DOHH2 (cell line): ENCODE data around the gene AVPR1B.

Experiments used
- H3F3A ChIP-seq: fragments of 200-600 bp; sonication (generic), shearing (Covaris generic); 2 replicates; pipeline ENCODE4 v1.6.0; 2016; ENCODE audit warnings: antibody characterized with exemption, mild to moderate bottlenecking; ENCODE audit not compliant: control insufficient read depth, insufficient read depth
- H3K27ac ChIP-seq: fragments of 200-600 bp; sonication (generic); 2 replicates; pipeline ENCODE4 v1.5.1; 2014; ENCODE audit warnings: low read depth, mild to moderate bottlenecking, low read length, moderate library complexity
- H3K27me3 ChIP-seq: fragments of 200-600 bp; sonication (generic); 2 replicates; pipeline ENCODE4 v1.6.1; 2014; ENCODE audit warnings: mild to moderate bottlenecking, low read length, mixed read lengths; ENCODE audit not compliant: control insufficient read depth
- H3K36me3 ChIP-seq: fragments of 200-600 bp; sonication (generic); 2 replicates; pipeline ENCODE4 v1.6.1; 2014; ENCODE audit warnings: mild to moderate bottlenecking, low read length, moderate library complexity, mixed read lengths; ENCODE audit not compliant: control insufficient read depth
- H3K4me1 ChIP-seq: fragments of 200-600 bp; sonication (generic); 2 replicates; pipeline ENCODE4 v1.6.1; 2014; ENCODE audit warnings: mild to moderate bottlenecking, low read length, mixed read lengths; ENCODE audit not compliant: control insufficient read depth
- H3K4me2 ChIP-seq: fragments of 200-600 bp; sonication (generic); 2 replicates; pipeline ENCODE4 v1.6.0; 2014; ENCODE audit warnings: mild to moderate bottlenecking, low read length, moderate library complexity
- H3K4me3 ChIP-seq: fragments of 200-600 bp; sonication (generic); 2 replicates; pipeline ENCODE4 v1.5.1; 2014; ENCODE audit warnings: mild to moderate bottlenecking, low read length, mixed read lengths
- H3K79me2 ChIP-seq: fragments of 200-600 bp; sonication (generic); 2 replicates; pipeline ENCODE4 v1.6.1; 2014; ENCODE audit warnings: mild to moderate bottlenecking, low read length, mixed read lengths; ENCODE audit not compliant: control insufficient read depth
- H3K9me2 ChIP-seq: fragments of 200-600 bp; sonication (generic); replicated peaks from 2 replicates; pipeline ENCODE4 v1.6.1; 2014; ENCODE audit warnings: mild to moderate bottlenecking, low read length, mixed read lengths; ENCODE audit not compliant: control insufficient read depth
- H3K9me3 ChIP-seq: fragments of 200-600 bp; sonication (generic); 2 replicates; pipeline ENCODE4 v1.6.1; 2014; ENCODE audit warnings: antibody characterized with exemption, low read length, mixed read lengths; ENCODE audit not compliant: control insufficient read depth, insufficient read depth
- H4K20me1 ChIP-seq: fragments of 200-600 bp; sonication (generic); 2 replicates; pipeline ENCODE4 v1.6.0; 2014; ENCODE audit warnings: low read depth, mild to moderate bottlenecking, antibody characterized with exemption, low read length, moderate library complexity; ENCODE audit not compliant: control insufficient read depth, insufficient read depth
- EZH2phosphoT487 ChIP-seq: fragments of 200-600 bp; sonication (generic); IDR thresholded peaks from 2 replicates; pipeline ENCODE4 v1.6.1; 2017; ENCODE audit warnings: borderline replicate concordance, mild to moderate bottlenecking, antibody characterized with exemption, low read length, moderate library complexity, mixed read lengths
- TF ChIP-seq, protein P1 (sequence below): fragments of 200-600 bp; sonication (generic); IDR thresholded peaks from one replicate; pipeline ENCODE4 v1.5.1; 2014; ENCODE audit warnings: antibody characterized with exemption, mild to moderate bottlenecking, low read depth, low read length; ENCODE audit not compliant: poor library complexity, severe bottlenecking

Gene AVPR1B

DNA sequence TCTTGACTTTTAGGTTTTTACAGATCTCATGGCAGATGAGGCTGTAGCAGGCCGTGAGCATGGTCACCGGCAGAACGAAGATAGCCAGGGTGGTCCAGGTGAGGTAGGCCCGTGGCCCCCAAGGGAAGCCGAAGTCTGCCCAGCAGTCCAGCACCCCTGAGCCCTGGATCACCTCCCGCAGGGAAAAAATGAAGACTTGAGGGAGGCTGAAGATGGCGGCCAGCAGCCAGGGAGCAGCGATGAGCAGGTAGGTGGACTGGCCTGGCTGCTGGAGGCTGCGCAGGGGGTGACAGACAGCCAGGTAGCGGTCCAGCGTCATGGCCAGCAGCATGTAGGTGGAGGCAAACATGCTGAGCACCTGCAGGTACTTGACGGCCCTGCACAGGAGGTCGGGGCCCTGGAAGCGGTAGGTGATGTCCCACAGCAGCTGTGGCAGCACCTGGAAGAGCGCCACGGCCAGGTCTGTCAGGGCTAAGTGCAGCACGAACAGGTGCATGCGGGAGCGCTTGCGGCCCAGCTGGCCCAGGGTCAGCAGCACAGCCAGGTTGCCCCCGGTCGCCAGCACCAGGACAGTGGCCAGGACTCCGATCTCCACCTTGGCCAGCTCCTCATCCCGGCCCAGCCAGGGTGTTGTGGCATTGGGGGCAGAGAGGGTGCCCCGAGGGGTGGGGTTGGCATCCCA is 856 bp downstream of the AVPR1B start:
- TF ChIP-seq EZH2phosphoT487 = no peak
- TF ChIP-seq, protein P1, sequence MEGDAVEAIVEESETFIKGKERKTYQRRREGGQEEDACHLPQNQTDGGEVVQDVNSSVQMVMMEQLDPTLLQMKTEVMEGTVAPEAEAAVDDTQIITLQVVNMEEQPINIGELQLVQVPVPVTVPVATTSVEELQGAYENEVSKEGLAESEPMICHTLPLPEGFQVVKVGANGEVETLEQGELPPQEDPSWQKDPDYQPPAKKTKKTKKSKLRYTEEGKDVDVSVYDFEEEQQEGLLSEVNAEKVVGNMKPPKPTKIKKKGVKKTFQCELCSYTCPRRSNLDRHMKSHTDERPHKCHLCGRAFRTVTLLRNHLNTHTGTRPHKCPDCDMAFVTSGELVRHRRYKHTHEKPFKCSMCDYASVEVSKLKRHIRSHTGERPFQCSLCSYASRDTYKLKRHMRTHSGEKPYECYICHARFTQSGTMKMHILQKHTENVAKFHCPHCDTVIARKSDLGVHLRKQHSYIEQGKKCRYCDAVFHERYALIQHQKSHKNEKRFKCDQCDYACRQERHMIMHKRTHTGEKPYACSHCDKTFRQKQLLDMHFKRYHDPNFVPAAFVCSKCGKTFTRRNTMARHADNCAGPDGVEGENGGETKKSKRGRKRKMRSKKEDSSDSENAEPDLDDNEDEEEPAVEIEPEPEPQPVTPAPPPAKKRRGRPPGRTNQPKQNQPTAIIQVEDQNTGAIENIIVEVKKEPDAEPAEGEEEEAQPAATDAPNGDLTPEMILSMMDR = no peak
- Histone ChIP-seq H3K4me1 (peaks cover 9% of the 10 kb centered on the region), H3K79me2 (no peaks in the 10 kb centered on the region), H3K4me3 (no peak overlapping the region), H3K9me3 (no peaks in the 10 kb centered on the region), H3K27me3 (peaks cover 38% of the 10 kb centered on the region), H4K20me1 (no peaks in the 10 kb centered on the region), H3F3A (no peaks in the 10 kb centered on the region), H3K36me3 (no peaks in the 10 kb centered on the region), H3K4me2 (no peak overlapping the region), H3K9me2 (no peaks in the 10 kb centered on the region), H3K27ac (no peak overlapping the region)

DNA sequence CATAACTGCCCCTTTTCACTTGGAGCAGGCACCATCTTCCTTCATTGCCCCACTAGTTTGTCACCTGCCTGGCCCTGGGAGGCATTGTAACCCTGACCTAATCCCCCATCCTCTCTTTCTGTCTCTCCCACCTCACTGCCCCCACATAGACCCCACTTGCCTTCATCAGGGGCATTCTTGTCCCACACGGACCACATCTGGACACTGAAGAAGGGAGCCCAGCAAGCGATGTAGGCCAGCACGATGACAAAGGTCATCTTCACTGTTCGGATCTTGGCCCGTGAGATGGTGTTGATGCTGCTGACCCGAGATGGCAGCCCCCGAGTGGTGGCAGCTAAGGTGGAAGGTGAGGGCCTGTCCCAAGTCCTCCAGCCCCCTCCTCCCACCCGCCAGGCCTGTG is 1.4 kb downstream of the AVPR1B start:
- peaks cover 9% of the 10 kb centered on the region for H3K4me1 ChIP-seq
- no peaks in the 10 kb centered on the region for H3K9me2 ChIP-seq
- H3K27ac ChIP-seq = no peak overlapping the region
- H3F3A ChIP-seq = no peaks in the 10 kb centered on the region
- peaks cover 38% of the 10 kb centered on the region for H3K27me3 ChIP-seq
- no peaks in the 10 kb centered on the region for H3K36me3 ChIP-seq
- H3K79me2 ChIP-seq = no peaks in the 10 kb centered on the region
- no peaks in the 10 kb centered on the region for H3K9me3 ChIP-seq
- H4K20me1 ChIP-seq = no peaks in the 10 kb centered on the region
- H3K4me3 ChIP-seq = no peak overlapping the region
- TF ChIP-seq, protein P1 = no peak
- TF ChIP-seq EZH2phosphoT487 = no peak
- H3K4me2 ChIP-seq = no peak overlapping the region

DNA sequence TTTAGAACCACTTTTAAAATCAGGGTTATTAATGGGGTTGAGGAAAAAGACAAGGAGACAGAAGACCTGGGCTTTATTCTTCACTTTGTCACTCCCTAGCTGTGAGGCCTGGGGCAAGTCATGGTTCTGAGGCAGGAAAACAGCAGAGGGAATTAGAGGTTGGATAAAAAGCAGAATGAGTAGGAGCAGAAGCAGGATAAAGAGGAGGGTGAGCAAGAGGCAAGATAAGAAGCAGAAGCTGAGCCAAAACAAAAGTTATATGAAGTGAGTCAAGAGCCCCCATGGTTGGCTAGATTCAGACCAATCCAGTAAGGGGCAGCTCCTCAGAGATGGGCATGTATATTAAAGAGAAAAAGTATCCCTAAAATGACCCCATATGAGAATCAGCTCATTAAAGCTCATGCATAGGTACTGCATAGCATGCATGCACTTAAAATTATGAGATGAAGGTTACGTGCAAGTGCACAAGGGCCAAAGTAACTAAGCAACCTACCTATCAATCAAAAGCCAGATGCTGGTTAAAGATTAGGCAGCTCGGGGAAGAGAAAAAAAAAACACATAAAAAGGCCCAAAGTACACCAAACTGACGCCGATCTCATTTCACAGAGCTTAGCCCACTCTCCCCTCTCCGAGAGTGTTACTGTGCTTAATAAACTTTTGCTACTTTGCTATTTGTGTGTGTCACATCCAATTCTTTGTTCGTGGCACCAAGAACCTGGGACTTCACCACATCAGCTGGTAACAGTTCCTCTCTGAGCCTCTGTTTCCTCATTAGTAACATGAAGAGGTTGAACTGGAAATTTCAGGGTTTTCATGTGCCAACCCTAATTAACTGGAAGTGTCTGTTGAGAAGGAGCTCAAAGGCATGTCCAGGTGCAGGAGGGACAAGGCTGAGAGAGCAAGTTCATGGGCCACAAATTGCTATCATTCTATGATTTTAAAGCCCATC is 2.2 kb downstream of the AVPR1B start:
- peaks cover 9% of the 10 kb centered on the region for H3K4me1 ChIP-seq
- no peak overlapping the region for H3K27ac ChIP-seq
- no peaks in the 10 kb centered on the region for H3K79me2 ChIP-seq
- no peaks in the 10 kb centered on the region for H4K20me1 ChIP-seq
- no peak overlapping the region for H3K4me3 ChIP-seq
- H3K9me3 ChIP-seq = no peaks in the 10 kb centered on the region
- no peaks in the 10 kb centered on the region for H3F3A ChIP-seq
- no peaks in the 10 kb centered on the region for H3K9me2 ChIP-seq
- no peak for TF ChIP-seq EZH2phosphoT487
- TF ChIP-seq, protein P1 = no peak
- H3K36me3 ChIP-seq = no peaks in the 10 kb centered on the region
- peaks cover 34% of the 10 kb centered on the region for H3K27me3 ChIP-seq
- H3K4me2 ChIP-seq = no peak overlapping the region
